LNCAP (cell line): ENCODE data around the gene MED9.

Experiments
- TF ChIP-seq, protein P1 (sequence below): fragments of 450-650 bp; IDR thresholded peaks from 2 replicates; pipeline ENCODE4 v1.5.1; 2017; ENCODE audit warnings: mild to moderate bottlenecking

The MED9 gene

DNA sequence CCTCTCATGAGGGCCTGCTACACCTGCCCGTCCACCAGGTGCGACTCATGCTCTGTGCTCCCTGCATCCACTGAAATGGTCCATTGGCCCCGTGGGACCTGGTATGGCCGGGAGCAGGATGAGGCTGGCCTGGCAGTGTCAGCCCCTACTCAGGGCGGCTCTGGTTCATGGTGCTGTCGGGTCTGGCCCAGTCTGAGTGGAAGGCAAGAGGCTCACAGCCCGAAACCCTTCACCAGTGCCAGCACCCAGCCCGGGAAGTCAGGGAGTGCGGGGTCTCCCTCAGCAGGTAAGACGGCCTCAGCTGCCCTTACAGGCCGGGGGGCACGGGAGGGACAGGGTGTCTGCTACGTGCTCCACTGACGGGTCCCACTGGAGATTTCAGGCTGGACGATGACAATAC, 59.9 kb downstream of the MED9 start:
- TF ChIP-seq, protein P1, sequence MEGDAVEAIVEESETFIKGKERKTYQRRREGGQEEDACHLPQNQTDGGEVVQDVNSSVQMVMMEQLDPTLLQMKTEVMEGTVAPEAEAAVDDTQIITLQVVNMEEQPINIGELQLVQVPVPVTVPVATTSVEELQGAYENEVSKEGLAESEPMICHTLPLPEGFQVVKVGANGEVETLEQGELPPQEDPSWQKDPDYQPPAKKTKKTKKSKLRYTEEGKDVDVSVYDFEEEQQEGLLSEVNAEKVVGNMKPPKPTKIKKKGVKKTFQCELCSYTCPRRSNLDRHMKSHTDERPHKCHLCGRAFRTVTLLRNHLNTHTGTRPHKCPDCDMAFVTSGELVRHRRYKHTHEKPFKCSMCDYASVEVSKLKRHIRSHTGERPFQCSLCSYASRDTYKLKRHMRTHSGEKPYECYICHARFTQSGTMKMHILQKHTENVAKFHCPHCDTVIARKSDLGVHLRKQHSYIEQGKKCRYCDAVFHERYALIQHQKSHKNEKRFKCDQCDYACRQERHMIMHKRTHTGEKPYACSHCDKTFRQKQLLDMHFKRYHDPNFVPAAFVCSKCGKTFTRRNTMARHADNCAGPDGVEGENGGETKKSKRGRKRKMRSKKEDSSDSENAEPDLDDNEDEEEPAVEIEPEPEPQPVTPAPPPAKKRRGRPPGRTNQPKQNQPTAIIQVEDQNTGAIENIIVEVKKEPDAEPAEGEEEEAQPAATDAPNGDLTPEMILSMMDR: no peak

DNA sequence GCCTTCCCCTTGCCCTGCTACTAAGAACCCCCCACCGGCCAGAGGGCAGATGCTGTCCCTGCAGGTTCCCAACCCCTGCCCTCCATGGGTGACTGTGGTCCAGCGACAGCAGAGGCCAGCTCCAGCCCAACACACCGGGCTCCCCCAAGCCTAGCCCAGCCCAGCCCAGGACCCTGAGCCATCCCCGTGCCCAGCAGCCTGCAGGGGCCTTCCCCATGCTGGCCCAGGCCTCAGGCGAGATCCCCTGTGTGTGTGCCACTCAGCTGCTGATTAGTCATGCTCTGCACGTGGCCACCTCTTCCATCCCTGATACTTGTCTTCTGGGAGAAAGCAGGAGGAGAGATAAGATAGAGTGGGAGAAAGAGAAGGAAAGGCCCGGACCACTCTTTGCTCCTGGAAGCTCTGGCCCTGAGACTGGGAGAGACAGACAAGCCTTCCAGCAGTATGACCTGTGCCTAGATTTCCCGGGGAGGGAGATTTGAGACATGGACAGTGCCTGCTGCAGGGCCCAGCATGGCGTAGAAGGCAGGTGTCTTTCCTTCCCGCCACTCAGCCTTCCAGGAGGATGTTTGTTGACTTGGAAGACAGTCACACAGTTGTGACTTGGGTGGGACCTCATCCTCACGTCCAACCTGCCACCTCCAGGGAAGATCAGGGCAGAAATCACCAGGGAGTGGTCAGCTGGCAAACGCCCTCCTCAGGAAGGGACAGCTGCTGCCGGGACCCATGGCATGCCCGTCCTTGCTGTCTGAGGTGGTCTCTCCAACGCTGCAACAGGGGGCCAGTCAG, 60.7 kb downstream of the MED9 start:
- TF ChIP-seq, protein P1: no peak

DNA sequence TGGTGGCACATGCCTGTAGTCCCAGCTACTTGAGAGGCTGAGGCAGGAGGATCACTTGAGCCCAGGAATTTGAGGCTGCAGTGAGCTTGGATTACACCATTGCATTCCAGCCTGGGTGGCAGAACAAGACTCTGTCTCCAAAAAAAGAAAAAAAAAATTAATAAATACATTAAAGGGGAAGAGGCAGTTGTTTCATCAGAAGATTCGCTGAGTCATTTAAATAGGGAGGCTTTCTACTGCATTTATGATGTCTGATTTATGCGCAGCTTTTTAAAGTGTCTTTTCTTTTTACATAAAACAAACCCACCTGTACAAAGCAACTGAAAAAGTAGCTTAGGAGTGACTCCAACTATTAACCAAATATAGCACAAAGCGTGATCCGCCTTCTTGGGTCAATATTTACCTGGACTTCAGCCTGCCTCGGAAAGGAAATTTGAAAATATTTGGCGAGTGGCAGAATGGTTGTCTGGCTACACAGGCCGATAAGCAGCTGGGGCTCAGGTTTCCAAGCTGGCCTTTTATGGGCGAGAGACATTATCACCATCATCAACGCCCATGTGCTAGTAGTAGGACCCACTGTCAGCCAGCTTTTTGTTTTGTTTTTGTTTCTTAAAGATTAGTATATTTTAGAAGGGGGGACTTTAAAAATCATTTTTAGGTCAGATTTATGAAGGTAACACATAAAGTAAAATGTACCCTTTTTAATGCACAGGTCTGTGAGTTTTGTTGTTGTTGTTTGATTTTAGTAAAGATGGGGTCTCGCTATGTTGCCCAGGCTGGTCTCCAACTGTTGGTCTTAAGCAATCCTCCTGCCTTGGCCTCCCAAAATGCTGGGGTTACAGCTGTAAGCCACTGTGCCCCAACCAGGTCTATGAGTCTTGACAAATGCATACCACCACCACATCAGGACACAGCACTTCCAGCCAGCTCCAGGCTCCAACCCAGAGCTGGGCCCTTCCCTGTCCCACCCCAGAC, 61.9 kb downstream of the MED9 start:
- TF ChIP-seq, protein P1: no peak

DNA sequence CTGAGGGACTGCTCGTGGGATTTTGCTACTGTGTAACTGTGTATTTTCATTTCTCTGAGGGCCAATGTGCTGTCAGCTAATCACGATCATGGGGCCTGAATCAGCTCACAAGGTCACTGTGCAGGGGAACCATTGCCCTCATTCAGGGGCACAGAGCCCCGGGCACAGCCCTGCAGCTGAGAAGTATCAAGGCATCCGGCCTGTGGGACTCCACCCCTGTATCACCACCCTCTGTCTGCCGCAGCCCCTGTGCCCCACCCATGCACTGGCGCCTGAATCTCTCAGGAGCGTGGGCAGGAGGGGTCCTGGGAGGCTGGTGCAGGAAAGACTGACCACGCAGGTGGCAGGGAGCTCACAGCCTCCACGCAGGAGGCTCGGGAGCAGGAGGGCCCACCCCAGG, 62.8 kb downstream of the MED9 start:
- TF ChIP-seq, protein P1: no peak

DNA sequence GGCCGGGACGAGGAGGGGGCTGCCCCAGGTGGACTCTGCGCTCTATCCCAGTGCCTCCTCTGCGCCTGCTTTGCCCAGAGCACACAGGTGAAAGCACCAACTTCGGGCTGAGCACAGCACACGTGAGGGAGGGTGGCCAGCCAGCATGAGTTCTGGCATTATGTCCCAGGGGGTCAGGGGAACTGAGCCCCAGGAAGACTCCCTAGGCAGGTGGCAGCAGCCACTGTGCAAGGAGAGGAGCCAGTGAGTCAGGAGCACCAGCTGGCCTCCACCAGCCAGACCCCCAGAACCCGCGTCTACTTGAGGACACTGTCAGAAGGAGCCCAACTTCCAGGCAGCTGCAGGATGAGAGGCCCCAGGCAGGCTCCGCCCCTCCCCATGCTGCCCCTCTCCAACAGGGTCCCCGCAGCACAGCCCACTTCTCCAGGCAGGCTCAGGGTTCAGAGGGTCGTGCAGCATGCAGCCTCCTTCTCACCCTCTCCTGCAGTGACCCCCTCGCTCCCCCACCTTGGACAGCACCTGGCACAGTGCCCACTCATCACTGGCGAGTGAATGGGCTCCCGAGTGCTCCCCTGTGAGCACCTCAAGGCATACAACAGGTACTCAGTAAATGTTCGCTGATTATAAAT, 63.6 kb downstream of the MED9 start:
- TF ChIP-seq, protein P1: no peak

DNA sequence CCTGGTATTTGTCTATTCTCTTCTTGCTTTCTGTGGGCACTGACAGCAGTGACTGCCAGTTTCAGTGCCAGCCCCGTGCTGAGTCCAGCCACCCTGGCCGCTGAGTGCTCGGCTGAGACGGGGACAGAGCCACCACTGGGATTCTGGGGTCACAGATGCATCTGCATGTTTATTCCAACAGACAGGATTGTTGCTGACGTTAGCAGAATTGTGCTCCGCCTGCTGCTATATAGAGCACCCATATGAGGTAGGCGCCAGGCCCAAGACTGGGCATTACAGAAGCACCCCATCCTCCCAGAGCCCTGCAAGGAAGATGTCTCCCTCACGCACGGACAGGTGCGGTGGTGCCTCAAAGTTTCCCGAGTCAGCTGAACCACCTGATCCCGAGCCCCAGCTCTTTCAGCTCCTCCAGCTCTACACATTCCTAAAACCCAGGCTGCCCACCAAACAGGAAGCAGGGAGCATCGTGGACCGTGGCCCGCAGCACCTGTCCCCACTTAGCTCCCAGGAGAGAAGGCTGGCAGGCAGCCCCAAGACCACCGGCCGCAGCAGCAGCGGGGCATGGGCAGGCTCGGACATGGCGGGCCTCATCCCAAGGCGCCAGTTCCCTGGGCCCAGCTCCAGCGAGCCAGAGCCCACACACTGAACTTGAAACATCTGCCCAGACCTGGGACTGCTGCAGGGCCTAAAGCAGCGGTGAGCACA, 64.3 kb downstream of the MED9 start:
- TF ChIP-seq, protein P1: no peak

DNA sequence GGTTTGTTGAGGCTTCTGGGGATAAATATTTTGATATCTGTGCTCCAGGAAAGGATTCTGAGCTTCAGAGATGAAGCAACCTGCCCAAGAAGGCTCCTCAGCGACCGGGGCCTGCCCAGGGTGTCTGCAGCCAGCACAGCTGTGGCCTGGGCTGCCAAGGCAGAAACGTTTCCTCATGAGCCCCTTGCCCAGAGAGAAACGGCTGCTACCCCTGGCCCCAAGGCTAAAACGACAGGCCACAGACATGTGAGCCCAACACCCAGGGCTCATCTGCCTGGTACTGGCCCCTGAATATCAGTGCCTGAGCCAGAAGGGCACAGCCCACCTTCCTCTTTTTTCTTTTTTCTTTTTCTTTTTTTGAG, 64.8 kb downstream of the MED9 start:
- TF ChIP-seq, protein P1: no peak
